Tibial nerve (tissue), 4 donors: ENCODE measurements around the gene CDS2. TPM values are rescaled to one million over a fixed set of nuclear protein-coding genes. Genes with fewer than 3 reads are reported as not detected.

Experiments used
- DNase-seq, 2 donors: peaks; one replicate each; pipeline ENCODE4 v3.0.0-alpha.2; 2019; ENCODE audit warnings: low spot score in 2 of 2
- H3K27ac ChIP-seq, 4 donors: fragments of 200-600 bp; sonication (generic) in 3 of 4; one replicate each; pipeline ENCODE4 v1.5.1; 2017 to 2019; ENCODE audit warnings: mild to moderate bottlenecking in 1 of 4
- H3K27me3 ChIP-seq, 2 donors: fragments of 200-600 bp; sonication (generic) in 1 of 2; one replicate each; pipeline versions ENCODE4 v1.5.1 to v1.6.0; 2017 to 2019
- H3K36me3 ChIP-seq, 3 donors: fragments of 200-600 bp; sonication (generic); one replicate each; pipeline ENCODE4 v1.5.1; 2018 to 2019
- H3K4me1 ChIP-seq, 4 donors: fragments of 200-600 bp; sonication (generic) in 3 of 4; one replicate each; pipeline ENCODE4 v1.5.1; 2017 to 2019
- H3K4me3 ChIP-seq, 4 donors: fragments of 200-600 bp; sonication (generic) in 3 of 4; one replicate each; pipeline ENCODE4 v1.5.1; 2017 to 2019; ENCODE audit warnings: mild to moderate bottlenecking in 1 of 4, moderate library complexity in 1 of 4
- H3K9me3 ChIP-seq, 4 donors: fragments of 200-600 bp; sonication (generic) in 3 of 4; one replicate each; pipeline ENCODE4 v1.5.1; 2017 to 2019
- EP300 ChIP-seq, 2 donors: sonication (generic); formaldehyde crosslinking; IDR thresholded peaks; one replicate each; pipeline ENCODE4 v1.6.1; 2017; ENCODE audit warnings: antibody characterized with exemption in 2 of 2, mild to moderate bottlenecking in 1 of 2
- POLR2A ChIP-seq, 2 donors: fragments of 450-650 bp; IDR thresholded peaks; one replicate each; pipeline ENCODE4 v1.6.1; 2017; ENCODE audit warnings: antibody characterized with exemption in 2 of 2, mild to moderate bottlenecking in 2 of 2, moderate library complexity in 2 of 2
- WGBS, 2 donors: methylation state at CpG; one replicate each; pipeline ENCODE4 v1.1.5; 2018; 5-methylcytosine and 5-hydroxymethylcytosine counted together
- total RNA-seq, 4 donors: library from RNA; depleted of rRNA; stranded (reverse); fragments of >200 nt; gene quantifications; one replicate each; pipeline ENCODE4 v1.1.0, GENCODE V29; 2016
- TF ChIP-seq, protein P1 (sequence below), 5 experiments: fragments of 200-600 bp in 3 of 5; fragments of 450-650 bp in 2 of 5; sonication (generic) in 3 of 5; IDR thresholded peaks; one replicate each; pipeline ENCODE4 v1.5.1; 2016 to 2019; ENCODE audit warnings: antibody characterized with exemption in 5 of 5, mild to moderate bottlenecking in 3 of 5, moderate library complexity in 2 of 5

CDS2 gene
- total RNA-seq, 4 donors from 2014 or later, result 29.4 to 35.0 (median 34.1) TPM

DNA sequence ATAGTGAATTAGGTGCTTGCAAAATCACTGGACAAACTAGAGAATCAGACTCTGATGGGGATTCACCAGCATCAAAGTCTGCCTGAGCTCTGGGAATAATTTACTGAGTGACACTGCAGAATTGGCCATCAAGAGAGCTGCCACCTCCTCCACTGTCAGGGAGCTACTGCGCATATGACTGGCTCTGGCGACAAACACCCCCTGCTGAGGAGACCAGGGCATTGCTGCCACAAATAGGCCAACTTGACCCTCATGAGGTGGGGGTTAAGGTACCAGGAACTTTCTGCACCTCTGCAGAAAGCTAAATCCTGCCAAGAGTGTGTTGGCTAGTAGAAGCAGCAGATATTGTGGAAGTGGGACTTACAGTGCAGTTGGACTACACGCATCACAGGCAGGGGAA, 88.0 kb downstream of the CDS2 start:
- H3K36me3 ChIP-seq, result peaks cover 0 to 23% (median 0%) of the 10 kb centered on the region in 3 donors
- H3K27me3 ChIP-seq, result no peaks in the 10 kb centered on the region
- WGBS, 2 donors, result 76 to 83% methylated on average over 3 of the region's 3 CpGs
- no peak overlapping the region for H3K27ac ChIP-seq
- peaks cover 0 to 6% (median 2%) of the 10 kb centered on the region in 4 donors for H3K4me1 ChIP-seq
- H3K4me3 ChIP-seq, result no peak overlapping the region
- peaks cover 0 to 2% (median 0%) of the 10 kb centered on the region in 4 donors for H3K9me3 ChIP-seq
- DNase-seq, result no peak
- TF ChIP-seq EP300 (IDR thresholded peaks at IDR 0.05), result no peak
- no peak for TF ChIP-seq POLR2A (IDR thresholded peaks at IDR 0.05)
- TF ChIP-seq, protein P1, sequence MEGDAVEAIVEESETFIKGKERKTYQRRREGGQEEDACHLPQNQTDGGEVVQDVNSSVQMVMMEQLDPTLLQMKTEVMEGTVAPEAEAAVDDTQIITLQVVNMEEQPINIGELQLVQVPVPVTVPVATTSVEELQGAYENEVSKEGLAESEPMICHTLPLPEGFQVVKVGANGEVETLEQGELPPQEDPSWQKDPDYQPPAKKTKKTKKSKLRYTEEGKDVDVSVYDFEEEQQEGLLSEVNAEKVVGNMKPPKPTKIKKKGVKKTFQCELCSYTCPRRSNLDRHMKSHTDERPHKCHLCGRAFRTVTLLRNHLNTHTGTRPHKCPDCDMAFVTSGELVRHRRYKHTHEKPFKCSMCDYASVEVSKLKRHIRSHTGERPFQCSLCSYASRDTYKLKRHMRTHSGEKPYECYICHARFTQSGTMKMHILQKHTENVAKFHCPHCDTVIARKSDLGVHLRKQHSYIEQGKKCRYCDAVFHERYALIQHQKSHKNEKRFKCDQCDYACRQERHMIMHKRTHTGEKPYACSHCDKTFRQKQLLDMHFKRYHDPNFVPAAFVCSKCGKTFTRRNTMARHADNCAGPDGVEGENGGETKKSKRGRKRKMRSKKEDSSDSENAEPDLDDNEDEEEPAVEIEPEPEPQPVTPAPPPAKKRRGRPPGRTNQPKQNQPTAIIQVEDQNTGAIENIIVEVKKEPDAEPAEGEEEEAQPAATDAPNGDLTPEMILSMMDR (IDR thresholded peaks at IDR 0.05), result no peak

DNA sequence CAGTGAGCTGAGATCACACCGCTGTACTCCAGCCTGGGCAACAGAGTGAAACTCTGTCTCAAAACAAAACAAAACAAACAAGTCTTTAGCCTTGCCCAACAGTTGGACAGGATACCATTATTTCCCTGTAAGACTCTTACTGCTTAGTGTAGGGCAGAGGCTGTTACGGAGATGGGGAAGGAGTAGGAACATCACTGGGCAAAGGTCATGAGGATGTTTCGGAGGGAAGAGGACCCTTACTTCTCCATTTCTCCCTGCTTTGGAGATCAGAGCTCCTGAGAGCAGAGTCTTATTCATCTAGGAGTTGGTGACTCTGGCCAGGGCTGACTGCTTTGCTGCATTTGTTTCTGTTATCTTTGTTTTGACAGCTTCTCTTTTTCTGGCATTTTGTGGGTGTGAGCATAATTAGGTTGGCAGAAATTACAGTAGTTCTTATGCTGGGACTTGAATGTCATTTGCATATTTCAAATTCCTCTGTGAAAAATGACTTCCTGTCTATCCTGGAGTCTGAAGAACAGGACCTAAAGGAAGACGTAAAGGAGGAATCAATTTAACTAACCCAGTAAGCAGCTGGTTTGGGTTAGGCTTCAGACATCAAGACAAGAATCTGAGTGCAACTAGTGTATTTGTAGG, 89.0 kb downstream of the CDS2 start:
- Histone ChIP-seq H3K27me3 (no peaks in the 10 kb centered on the region), H3K27ac (no peak overlapping the region), H3K9me3 (no peaks in the 10 kb centered on the region), H3K36me3 (peaks cover 0 to 20% (median 0%) of the 10 kb centered on the region in 3 donors), H3K4me1 (peaks cover 0 to 6% (median 2%) of the 10 kb centered on the region in 4 donors), H3K4me3 (no peak overlapping the region)
- no peak for DNase-seq
- TF ChIP-seq EP300 (IDR thresholded peaks at IDR 0.05) (no peak), POLR2A (IDR thresholded peaks at IDR 0.05) (no peak)
- TF ChIP-seq, protein P1 (IDR thresholded peaks at IDR 0.05), result no peak
- WGBS, 2 donors, result 49 to 55% methylated on average over 4 of the region's 4 CpGs

DNA sequence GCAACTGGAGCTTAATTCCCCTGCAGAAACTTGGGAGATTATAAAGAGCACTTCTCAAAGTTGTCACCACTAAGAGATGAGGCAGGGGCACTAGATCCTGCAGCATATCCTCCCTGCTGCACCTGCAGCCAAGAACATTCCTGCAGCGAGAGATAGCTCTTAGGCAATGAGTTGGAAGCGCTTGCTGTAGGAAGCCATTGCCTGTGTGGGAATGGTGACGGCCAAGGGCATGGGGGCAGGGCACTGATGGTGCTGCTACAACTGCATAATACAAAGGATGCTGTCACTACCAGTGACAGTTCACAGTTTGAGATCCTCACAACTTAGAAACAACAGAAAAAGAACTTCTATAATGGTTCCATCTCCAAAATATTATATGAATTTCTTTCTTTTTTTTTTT, 89.9 kb downstream of the CDS2 start:
- WGBS, 2 donors, result 71 to 81% methylated on average over 3 of the region's 3 CpGs
- peaks cover 0 to 17% (median 0%) of the 10 kb centered on the region in 3 donors for H3K36me3 ChIP-seq
- TF ChIP-seq POLR2A (IDR thresholded peaks at IDR 0.05) (no peak), EP300 (IDR thresholded peaks at IDR 0.05) (no peak)
- TF ChIP-seq, protein P1 (IDR thresholded peaks at IDR 0.05), result no peak
- no peak for DNase-seq
- peaks cover 0 to 6% (median 2%) of the 10 kb centered on the region in 4 donors for H3K4me1 ChIP-seq
- H3K27ac ChIP-seq, result no peak overlapping the region
- no peak overlapping the region for H3K4me3 ChIP-seq
- no peaks in the 10 kb centered on the region for H3K9me3 ChIP-seq
- no peaks in the 10 kb centered on the region for H3K27me3 ChIP-seq

DNA sequence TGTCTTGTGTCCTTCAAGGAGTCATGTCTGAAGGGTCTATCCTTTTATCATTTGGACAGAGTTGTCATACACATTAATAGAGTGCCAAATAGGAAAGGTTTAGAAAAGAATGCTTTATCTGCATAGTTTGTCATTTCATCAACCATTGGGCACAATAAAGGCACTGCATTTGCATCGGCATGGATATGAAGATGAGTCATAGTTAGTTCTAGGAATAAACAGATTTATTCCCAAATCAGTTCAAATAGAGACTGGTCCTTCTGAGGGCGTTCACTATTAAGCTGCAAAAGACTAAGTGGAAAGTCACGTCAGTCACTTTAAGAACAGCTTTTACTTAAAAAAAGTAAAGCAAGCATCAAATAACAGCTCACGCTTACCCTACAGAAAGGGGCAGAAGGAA, 90.8 kb downstream of the CDS2 start:
- 86 to 93% methylated on average over 4 of the region's 4 CpGs for WGBS, 2 donors
- Histone ChIP-seq H3K27me3 (no peaks in the 10 kb centered on the region), H3K4me1 (peaks cover 0 to 6% (median 2%) of the 10 kb centered on the region in 4 donors), H3K36me3 (peaks cover 0 to 8% (median 0%) of the 10 kb centered on the region in 3 donors), H3K4me3 (no peak overlapping the region), H3K9me3 (no peaks in the 10 kb centered on the region), H3K27ac (no peak overlapping the region)
- no peak for DNase-seq
- TF ChIP-seq EP300 (IDR thresholded peaks at IDR 0.05) (no peak), POLR2A (IDR thresholded peaks at IDR 0.05) (no peak)
- TF ChIP-seq, protein P1 (IDR thresholded peaks at IDR 0.05), result no peak

DNA sequence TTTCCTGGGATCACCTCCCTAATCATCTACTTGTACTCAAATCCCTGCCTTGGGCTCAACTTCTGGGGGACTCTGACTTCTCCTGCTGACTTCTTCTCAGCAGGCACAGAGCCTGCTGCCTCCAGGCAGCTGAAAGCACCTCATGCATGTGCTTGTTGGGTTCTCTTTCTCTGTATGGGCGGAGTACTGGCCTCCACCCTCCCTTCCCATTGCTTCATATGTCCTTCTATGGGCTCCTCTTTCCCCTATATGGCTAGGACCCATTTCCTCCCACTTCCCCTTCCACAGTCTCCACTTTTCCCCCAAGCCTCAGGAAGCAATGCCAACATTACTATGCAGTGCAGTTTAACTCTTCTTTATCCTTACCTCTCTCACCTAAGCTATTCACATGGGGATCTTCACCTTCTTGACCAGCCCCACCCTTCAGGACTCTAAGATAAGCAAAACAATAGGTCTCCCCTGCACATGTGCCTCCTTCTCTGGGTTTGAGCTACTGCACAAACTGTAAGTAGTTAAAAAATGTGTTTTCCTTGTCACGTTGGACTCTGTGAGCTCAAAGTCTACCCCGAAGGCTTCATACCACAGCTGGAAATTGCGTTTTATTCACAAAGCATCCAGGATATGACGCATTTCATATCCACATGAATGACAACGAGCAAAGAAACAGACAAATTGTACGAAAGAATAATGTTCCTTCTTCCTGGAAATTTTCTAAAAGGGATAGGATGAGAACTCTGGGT, 93.7 kb downstream of the CDS2 start:
- TF ChIP-seq, protein P1 (IDR thresholded peaks at IDR 0.05), result no peak
- TF ChIP-seq EP300 (IDR thresholded peaks at IDR 0.05), result no peak
- no peaks in the 10 kb centered on the region for H3K9me3 ChIP-seq
- H3K27me3 ChIP-seq, result no peaks in the 10 kb centered on the region
- H3K27ac ChIP-seq, result no peak overlapping the region
- peaks cover 0 to 8% (median 0%) of the 10 kb centered on the region in 3 donors for H3K36me3 ChIP-seq
- WGBS, 2 donors, result 57 to 63% methylated on average over 7 of the region's 7 CpGs
- H3K4me1 ChIP-seq, result peaks cover 0 to 4% (median 1%) of the 10 kb centered on the region in 4 donors
- no peak for DNase-seq
- no peak overlapping the region for H3K4me3 ChIP-seq
